ENCODE data around the gene TRIM31.

DNA sequence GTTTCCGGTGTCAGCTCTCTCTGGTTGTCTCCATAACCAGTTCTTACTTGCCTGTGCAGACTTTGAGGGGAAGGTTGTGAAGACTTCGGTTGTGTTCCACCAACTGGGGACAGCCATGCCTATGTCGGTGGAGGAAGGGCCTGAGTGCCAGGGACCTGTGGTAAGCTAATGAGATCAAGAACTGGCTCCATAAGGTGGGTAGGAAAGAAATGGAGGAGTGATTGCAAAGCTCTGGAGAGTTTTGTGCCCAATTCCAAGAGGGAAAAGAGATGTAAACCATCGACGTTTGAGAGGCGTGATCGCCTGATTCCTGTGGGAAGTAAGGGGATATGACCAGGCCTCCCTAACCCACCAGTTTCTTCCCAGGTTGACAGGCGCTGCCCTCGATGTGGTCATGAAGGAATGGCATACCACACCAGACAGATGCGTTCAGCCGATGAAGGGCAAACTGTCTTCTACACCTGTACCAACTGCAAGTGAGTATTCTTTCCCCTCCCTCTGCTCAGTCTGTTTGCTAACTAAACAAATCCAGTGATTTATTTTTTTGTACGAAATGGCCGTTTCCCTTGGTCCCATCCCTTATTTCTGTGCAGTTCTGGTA is 50.9 kb downstream of the TRIM31 start:
- TF ChIP-seq, protein P1, sequence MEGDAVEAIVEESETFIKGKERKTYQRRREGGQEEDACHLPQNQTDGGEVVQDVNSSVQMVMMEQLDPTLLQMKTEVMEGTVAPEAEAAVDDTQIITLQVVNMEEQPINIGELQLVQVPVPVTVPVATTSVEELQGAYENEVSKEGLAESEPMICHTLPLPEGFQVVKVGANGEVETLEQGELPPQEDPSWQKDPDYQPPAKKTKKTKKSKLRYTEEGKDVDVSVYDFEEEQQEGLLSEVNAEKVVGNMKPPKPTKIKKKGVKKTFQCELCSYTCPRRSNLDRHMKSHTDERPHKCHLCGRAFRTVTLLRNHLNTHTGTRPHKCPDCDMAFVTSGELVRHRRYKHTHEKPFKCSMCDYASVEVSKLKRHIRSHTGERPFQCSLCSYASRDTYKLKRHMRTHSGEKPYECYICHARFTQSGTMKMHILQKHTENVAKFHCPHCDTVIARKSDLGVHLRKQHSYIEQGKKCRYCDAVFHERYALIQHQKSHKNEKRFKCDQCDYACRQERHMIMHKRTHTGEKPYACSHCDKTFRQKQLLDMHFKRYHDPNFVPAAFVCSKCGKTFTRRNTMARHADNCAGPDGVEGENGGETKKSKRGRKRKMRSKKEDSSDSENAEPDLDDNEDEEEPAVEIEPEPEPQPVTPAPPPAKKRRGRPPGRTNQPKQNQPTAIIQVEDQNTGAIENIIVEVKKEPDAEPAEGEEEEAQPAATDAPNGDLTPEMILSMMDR (IDR thresholded peaks at IDR 0.05; ENCODE audit: low read length), result no peak
- TF ChIP-seq EZH2phosphoT487 (IDR thresholded peaks at IDR 0.05; ENCODE audit: low read length), result no peak
- no peak for TF ChIP-seq EZH2 (optimal IDR thresholded peaks at IDR 0.05; ENCODE audit: low read depth, low read length)
